Testis (tissue), 3 donors: ENCODE data around the gene P2RX5. TPM values are rescaled to one million over a fixed set of nuclear protein-coding genes. Genes with fewer than 3 reads are reported as not detected.

Experiments
- DNase-seq: peaks from one replicate; pipeline ENCODE4 v3.0.0-alpha.2; 2019
- H3K27ac ChIP-seq, 2 donors: fragments of 200-600 bp; sonication (generic); one replicate each; pipeline ENCODE4 v1.5.1; 2019
- H3K27me3 ChIP-seq: fragments of 200-600 bp; sonication (generic); one replicate; pipeline ENCODE4 v1.5.1; 2019
- H3K36me3 ChIP-seq: fragments of 200-600 bp; sonication (generic); one replicate; pipeline ENCODE4 v1.5.1; 2017; ENCODE audit warnings: low read depth; ENCODE audit errors: missing control alignments
- H3K4me1 ChIP-seq: fragments of 200-600 bp; sonication (generic); one replicate; pipeline ENCODE4 v1.5.1; 2019
- H3K4me3 ChIP-seq, 2 donors: fragments of 200-600 bp; sonication (generic); one replicate each; pipeline ENCODE4 v1.5.1; 2017 to 2019
- H3K9me3 ChIP-seq: fragments of 200-600 bp; sonication (generic); one replicate; pipeline ENCODE4 v1.5.1; 2017
- POLR2A ChIP-seq: fragments of 450-650 bp; IDR thresholded peaks from one replicate; pipeline ENCODE4 v1.6.1; 2017; ENCODE audit warnings: antibody characterized with exemption, mild to moderate bottlenecking, moderate library complexity
- WGBS, 2 donors: methylation state at CpG; one replicate each; pipeline ENCODE4 v1.1.5; 2018; 5-methylcytosine and 5-hydroxymethylcytosine counted together
- intact Hi-C: fragments of 100-400 bp; cut with DNase I; formaldehyde crosslinking; loops from one replicate; pipeline ENCODE4 v1.15.1; 2023; ENCODE audit warnings: low total_unique reads
- polyA plus RNA-seq: library from polyadenylated mRNA; stranded (reverse); fragments of 350-450 nt; fragmentation: Illumina TruSeq; extraction: RNeasy Lipid Tissue Mini Kit (QIAGEN cat#74804); gene quantifications from one replicate; pipeline ENCODE4 v1.2.3, GENCODE V29; 2014; ENCODE audit warnings: low read depth, low replicate concordance; ENCODE audit not compliant: insufficient read depth
- total RNA-seq, 2 donors: library from RNA; depleted of rRNA; stranded (reverse); fragments of >200 nt; gene quantifications; one replicate each; pipeline ENCODE4 v1.2.3, GENCODE V29; 2016
- TF ChIP-seq, protein P1 (sequence below), 3 experiments: fragments of 450-650 bp in 2 of 3; fragments of 200-600 bp in 1 of 3; sonication (generic) in 1 of 3; IDR thresholded peaks; one replicate each; pipeline ENCODE4 v1.5.1; 2016 to 2019; ENCODE audit warnings: antibody characterized with exemption in 3 of 3, mild to moderate bottlenecking in 2 of 3, moderate library complexity in 1 of 3

The P2RX5 gene
- total and polyA plus RNA-seq, 3 donors from 2014 or later, result 2.0 to 3.7 (median 3.0) TPM

DNA sequence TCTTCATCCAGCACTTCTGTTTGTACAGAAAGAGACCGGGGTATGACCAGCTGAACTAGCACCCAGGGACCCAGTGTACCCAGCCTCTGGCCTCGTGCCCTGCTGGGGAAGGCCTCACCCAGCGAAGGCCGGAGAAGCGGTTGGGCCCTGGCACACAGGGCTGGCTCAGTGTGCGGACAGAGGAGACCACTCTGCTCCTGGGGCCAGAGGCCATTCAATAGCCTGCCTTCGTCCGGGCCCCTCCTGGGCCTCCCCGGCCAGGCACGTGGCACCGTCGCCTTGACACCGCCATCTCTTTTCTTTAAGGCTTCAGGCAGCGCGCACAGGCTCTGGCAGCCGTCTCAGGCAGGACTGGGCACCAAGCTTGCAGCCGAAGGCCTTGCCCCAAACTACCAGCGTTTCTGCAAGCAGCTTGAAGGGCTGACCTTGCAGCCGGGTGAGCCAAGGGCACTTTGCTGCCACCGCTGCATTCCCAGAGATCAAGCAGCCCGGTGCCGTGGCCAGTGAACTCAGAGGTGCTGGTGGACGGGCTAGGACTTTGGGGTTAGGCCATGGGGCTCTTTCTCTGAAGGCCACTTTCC is 35.6 kb downstream of the P2RX5 start:
- Histone ChIP-seq H3K4me3 (no peak overlapping the region), H3K27me3 (no peaks in the 10 kb centered on the region), H3K9me3 (no peaks in the 10 kb centered on the region), H3K27ac (peak overlapping the region; percentile 56 to 82), H3K4me1 (peaks cover 57% of the 10 kb centered on the region), H3K36me3 (no peaks in the 10 kb centered on the region)
- 45 to 51% methylated on average over 4 to 22 of the region's 23 CpGs for WGBS, 2 donors
- DNase-seq, result peak; percentile 55
- no peak for TF ChIP-seq POLR2A
- TF ChIP-seq, protein P1, sequence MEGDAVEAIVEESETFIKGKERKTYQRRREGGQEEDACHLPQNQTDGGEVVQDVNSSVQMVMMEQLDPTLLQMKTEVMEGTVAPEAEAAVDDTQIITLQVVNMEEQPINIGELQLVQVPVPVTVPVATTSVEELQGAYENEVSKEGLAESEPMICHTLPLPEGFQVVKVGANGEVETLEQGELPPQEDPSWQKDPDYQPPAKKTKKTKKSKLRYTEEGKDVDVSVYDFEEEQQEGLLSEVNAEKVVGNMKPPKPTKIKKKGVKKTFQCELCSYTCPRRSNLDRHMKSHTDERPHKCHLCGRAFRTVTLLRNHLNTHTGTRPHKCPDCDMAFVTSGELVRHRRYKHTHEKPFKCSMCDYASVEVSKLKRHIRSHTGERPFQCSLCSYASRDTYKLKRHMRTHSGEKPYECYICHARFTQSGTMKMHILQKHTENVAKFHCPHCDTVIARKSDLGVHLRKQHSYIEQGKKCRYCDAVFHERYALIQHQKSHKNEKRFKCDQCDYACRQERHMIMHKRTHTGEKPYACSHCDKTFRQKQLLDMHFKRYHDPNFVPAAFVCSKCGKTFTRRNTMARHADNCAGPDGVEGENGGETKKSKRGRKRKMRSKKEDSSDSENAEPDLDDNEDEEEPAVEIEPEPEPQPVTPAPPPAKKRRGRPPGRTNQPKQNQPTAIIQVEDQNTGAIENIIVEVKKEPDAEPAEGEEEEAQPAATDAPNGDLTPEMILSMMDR (IDR thresholded peaks at IDR 0.05), result no peak
- intact Hi-C loops, result no loop called here

DNA sequence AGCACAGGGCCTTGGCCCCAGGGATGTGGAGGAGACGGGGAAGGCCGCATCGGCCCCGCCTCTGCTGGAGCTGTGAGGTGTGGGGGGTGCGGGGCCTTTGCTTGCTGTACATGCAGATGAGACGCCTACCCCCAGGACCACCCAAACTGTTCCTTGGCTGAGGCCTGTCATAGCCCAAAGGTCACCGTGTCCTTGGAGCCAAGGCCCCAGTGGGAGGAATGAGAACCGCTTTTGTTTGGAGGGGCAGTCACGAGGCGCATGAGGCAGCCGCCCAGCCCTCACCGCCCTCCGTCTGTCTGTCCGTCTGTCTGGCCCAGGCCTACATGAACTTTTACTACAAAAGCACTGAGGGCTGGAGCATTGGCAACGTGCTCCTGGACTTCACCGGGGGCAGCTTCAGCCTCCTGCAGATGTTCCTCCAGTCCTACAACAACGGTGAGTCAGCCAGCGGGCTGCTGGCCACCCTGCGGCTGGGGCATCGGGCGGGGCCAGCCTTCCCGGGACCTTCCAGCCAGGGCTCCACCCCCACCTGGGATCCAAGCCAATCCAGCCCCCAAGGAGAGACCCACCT is 36.3 kb downstream of the P2RX5 start:
- no peaks in the 10 kb centered on the region for H3K27me3 ChIP-seq
- no peak for TF ChIP-seq POLR2A
- TF ChIP-seq, protein P1 (IDR thresholded peaks at IDR 0.05), result peak in 2 of 3 experiments; percentile 16 to 26
- intact Hi-C loops, result no loop called here
- peaks cover 57% of the 10 kb centered on the region for H3K4me1 ChIP-seq
- H3K36me3 ChIP-seq, result no peaks in the 10 kb centered on the region
- WGBS, 2 donors, result 23 to 29% methylated on average over 9 to 22 of the region's 22 CpGs
- peak; percentile 89 for DNase-seq
- peak overlapping the region; percentile 56 to 82 for H3K27ac ChIP-seq
- no peak overlapping the region for H3K4me3 ChIP-seq
- no peaks in the 10 kb centered on the region for H3K9me3 ChIP-seq

DNA sequence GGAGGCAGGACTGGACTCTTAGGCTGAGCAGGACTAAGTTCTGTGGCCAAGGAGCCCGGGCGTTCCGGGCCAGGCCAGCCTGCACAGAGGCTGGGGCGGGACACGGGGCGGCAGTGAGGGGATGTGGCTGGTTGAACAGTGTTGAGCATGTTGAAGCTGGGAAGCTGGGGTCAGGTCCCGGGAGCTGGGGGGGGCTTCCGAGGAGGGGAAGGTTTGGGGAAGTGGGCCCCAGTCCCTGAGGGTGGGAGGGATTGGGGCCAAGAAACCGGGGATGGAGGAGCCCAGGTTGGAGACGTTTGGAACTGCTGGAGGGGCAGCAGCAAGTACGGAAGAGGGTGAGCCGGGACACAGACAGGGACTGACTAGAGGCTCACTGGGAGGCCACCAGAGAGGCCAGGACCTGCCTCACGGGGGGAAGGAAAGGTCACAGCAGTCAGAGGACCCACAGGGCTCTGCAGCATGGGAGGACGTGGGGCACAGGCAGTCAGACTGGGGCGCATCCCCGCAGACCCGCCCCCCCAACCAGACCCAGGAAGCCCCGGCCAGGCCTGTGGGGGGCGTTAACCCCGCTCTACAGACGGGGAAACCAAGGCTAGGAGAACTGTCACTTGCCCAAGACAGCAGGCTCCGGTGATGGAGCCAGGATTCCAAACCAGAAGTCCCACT is 37.0 kb downstream of the P2RX5 start:
- no peak for TF ChIP-seq POLR2A
- TF ChIP-seq, protein P1 (IDR thresholded peaks at IDR 0.05), result no peak
- peaks cover 57% of the 10 kb centered on the region for H3K4me1 ChIP-seq
- peak overlapping the region; percentile 56 to 82 for H3K27ac ChIP-seq
- intact Hi-C loops, result no loop called here
- H3K9me3 ChIP-seq, result no peaks in the 10 kb centered on the region
- no peak for DNase-seq
- no peak overlapping the region for H3K4me3 ChIP-seq
- no peaks in the 10 kb centered on the region for H3K27me3 ChIP-seq
- WGBS, 2 donors, result 53 to 54% methylated on average over 15 to 22 of the region's 22 CpGs
- H3K36me3 ChIP-seq, result no peaks in the 10 kb centered on the region

DNA sequence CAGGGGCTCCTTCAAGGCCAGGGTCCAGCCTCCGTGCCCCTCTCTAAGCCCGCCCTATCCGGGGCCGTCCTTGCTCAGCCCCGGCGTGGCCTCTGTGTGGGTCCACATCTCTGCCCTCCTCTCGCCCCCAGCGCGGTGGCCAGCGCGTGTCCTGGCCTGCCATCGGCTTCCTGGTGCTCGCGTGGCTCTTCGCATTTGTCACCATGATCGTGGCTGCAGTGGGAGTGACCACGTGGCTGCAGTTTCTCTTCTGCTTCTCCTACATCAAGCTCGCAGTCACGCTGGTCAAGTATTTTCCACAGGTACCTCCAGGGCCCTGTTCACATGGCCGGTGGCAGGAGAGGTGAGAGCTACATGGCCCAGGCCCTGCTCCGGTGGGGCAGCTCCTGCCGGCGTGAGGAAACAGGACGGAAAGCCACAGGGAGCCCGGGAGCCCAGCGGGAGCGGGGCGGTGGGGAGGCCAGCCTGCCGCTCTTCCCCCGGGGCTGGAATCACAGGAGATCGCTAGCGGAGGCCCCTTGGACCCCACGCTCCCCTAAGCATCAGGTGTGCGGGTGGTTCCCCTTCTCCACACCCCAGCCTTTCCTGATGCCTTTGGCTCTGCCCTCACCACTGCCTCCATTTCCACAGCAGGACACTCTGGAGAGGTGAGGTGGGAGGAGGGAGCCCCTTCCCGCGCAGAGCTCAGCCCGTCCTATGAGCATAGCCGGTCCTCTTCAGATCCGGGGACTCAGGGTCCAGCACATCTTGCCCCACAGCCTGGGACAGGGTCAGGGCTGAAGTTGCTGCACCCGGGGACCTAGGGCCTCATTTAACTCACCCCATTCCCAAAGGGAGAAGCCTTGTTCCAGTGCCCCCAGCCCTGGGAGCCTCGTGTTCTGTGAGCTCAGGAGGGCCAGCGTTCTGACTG is 37.8 kb downstream of the P2RX5 start:
- peak overlapping the region; percentile 56 to 82 for H3K27ac ChIP-seq
- no peaks in the 10 kb centered on the region for H3K36me3 ChIP-seq

More for the DNA sequence above, 37.8 kb downstream of the P2RX5 start:
- intact Hi-C loops, result no loop called here
- TF ChIP-seq POLR2A, result no peak
- TF ChIP-seq, protein P1 (IDR thresholded peaks at IDR 0.05), result no peak
- H3K9me3 ChIP-seq, result no peaks in the 10 kb centered on the region
- peaks cover 51% of the 10 kb centered on the region for H3K4me1 ChIP-seq
- no peak for DNase-seq
- WGBS, 2 donors, result 69 to 87% methylated on average over 20 to 42 of the region's 42 CpGs
- H3K4me3 ChIP-seq, result no peak overlapping the region
- no peaks in the 10 kb centered on the region for H3K27me3 ChIP-seq
